ENCODE measurements around the gene DGKD.

DGKD gene

DNA sequence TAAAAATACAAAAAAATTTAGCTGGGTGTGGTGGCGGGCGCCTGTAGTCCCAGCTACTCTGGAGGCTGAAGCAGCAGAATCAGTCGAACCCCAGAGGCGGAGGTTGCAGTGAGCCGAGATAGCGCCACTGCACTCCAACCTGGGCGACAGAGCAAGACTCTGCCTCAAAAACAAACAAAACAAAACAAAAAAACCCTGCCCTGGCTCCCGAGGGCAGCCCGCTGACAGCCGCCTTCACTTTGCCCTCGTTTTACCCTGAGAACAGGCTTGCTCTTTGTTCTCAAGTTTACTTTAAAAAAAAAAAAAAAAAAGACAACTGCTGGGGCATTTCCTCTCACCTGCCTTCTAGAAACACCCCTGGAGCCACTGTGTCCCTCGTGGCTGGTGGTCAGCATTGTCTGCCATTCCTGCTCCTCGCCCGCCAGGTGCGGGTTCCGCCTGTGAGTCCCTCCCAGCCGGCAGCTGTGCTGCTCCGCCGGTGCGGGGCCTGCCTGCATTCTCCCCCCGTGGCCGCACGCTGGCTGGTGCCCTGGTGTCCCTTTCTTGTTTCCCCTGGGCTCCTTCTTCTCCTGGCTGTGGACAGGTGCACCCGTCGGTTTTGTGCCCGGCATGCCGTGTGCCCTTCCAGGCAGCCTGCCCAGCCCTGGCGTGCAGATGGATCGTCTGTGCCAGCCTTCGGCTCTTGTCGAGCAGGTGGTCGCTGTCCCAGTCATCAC is 106.6 kb downstream of the DGKD start:
- DNase-seq (ENCODE audit: low read depth in 2 of 2), result no peak

DNA sequence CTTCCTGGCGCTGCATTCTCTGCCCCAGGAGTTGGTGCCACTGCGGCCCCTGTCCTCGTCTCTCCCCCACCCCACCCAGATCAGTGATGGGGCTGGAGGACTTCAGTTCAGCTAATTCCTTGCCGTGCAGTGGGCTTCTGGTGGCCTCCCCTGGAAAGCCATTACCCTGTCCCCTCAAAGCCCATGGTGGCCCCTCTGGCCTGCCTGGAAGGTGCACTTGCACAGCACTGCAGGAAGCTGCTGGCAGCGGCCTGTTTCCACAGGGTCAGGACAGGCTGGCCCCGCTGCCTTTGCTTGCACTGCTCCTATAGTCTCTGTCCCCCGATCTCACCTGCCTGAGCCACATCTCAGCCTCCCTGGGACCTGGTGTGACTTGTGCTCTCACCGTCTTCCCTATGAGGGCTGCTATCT is 107.2 kb downstream of the DGKD start:
- no peak for DNase-seq (ENCODE audit: low read depth in 2 of 2)

DNA sequence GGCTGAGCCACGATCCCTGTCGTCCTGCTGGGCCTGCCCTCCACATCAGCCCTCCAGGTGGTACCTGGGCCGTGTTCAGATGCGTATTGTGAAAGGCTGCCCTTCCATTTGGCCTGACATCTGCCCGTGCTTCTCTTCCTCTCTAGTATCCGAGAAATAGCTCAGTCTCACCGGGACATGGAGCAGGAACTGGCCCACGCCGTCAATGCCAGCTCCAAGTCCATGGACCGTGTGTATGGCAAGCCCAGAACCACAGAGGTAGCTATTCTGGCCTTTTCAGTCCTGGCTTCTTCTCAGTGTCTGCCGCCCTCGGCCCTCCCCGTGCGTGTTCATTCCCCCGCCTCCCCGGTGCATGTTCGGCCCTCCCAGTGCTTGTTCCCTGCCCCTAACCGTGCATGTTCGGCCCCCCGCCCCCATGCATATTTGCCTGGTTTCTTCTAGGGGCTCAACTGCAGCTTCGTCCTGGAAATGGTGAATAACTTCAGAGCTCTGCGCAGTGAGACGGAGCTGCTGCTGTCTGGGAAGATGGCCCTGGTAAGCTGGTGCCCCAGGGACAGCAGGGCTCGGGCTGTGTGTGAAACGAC is 108.0 kb downstream of the DGKD start:
- DNase-seq (ENCODE audit: low read depth in 2 of 2), result no peak

DNA sequence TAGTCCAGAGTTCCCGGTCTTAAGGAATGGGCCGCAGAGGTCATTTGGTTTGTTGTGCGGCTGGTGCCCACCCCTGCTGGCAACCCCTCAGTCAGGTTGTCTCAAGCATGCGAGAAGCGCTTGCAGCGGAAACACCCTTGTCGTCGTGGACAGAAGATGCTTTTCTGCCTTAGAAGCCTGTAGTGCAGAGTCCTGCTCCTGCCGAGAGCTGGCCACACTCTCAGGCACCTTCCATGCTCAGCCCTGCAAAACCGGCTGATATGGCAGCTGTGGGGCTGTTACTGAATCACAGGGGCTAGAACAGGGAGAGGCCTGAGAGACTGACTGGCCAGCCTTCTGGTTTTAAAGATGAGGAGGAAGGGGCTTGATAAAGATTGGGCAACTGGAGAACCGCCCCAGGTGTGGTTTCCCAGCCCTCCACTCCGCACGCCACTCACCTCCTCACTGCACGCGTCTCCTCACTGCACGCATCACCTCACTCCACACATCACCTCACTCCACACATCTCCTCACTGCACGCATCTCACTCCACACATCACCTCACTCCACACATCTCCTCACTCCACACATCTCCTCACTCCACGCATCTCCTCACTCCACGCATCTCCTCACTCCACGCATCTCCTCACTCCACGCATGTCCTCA is 108.7 kb downstream of the DGKD start:
- DNase-seq (ENCODE audit: low read depth in 2 of 2), result no peak

DNA sequence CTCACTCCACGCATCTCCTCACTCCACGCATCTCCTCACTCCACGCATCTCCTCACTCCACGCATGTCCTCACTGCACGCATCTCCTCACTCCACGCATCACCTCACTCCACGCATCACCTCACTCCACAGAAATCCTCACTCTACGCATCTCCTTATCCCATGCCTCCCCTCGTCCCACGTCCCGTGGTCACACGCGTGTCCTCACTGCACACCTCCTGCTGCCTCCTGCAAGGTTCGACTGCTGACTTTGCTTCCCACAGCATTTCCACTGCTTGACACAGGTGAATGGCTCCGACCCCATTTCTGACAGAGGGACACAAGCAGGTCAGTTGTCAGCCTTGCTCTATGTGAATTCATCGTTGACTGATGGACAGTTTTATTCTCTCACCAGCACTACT is 109.3 kb downstream of the DGKD start:
- no peak for DNase-seq (ENCODE audit: low read depth in 2 of 2)

DNA sequence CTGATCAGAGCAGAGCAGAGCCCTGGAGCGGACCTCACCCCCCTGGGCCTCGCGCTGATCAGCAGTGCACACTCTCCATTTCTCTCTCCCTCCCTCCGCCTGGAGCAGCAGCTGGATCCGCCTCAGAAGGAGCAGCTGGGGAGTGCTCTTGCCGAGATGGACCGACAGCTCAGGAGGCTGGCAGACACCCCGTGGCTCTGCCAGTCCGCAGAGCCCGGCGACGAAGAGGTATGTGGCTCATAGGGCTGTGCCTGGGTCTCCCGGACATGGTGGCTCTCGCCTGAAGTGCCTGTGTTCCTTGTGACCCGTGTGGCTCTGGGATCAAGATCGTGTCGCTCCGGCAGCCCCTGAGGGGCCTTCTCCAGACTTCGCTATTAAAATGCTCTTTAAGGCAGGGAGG is 109.8 kb downstream of the DGKD start:
- no peak for DNase-seq (ENCODE audit: low read depth in 2 of 2)

DNA sequence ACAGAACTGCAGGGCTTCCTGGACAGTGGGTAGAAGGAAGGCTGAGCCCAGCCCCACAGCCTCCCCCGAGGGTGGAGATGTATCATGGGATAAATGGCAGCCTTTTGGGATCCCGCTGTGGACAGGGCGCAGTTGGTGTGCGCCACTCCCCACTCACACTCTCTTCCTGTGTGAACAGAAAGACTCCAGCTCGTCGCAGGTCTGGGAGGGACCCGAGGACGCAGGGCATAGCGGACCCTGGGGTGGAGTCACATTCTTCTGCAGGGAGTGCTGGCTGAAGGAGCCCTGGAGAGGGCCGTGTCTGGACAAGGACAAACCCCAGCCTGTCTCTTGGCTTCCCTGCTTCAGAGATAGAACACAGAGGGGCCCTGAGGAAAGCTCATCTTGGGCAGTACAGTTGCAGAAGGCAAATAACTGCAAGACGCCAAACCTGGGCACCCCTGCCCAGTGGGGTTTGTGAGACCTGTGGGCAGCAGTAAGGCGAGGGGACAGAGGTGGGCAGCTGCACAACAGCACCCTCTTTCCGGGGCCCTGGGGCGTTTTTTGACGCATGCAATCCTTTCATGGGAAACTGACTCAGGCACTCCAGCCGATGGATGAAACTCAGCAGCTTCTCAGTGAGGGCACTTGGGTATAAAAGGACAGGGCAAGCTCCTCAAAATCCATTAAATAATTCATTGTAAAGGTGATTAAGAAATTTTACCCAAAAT is 110.4 kb downstream of the DGKD start:
- no peak for DNase-seq (ENCODE audit: low read depth in 2 of 2)

DNA sequence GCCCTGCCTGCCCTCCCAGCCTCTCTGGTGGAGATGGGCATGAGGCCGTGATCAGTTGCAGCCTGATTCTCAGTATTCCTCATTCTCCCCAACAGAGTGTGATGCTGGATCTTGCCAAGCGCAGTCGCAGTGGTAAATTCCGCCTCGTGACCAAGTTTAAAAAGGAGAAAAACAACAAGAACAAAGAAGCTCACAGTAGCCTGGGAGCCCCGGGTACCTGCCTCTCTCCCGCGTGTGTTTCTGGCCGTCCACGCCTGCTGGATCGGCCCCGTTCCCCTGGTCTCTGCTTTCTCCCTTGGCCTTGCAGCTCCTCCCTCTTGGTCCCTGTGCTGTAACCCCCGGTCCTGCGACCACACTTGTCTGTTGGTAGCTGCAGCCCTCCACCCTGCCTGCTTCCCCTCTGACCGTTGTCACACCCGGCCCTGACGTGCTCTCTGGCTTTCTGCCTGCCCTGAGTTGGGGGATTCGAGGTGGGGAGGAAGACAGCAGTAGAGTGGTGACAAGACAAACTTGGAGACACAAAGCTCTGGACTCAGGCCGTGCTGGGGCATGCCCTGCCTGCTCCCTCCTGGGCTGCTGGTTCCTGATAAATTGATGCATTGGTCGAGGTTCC is 112.8 kb downstream of the DGKD start:
- DNase-seq (ENCODE audit: low read depth in 2 of 2), result no peak

DNA sequence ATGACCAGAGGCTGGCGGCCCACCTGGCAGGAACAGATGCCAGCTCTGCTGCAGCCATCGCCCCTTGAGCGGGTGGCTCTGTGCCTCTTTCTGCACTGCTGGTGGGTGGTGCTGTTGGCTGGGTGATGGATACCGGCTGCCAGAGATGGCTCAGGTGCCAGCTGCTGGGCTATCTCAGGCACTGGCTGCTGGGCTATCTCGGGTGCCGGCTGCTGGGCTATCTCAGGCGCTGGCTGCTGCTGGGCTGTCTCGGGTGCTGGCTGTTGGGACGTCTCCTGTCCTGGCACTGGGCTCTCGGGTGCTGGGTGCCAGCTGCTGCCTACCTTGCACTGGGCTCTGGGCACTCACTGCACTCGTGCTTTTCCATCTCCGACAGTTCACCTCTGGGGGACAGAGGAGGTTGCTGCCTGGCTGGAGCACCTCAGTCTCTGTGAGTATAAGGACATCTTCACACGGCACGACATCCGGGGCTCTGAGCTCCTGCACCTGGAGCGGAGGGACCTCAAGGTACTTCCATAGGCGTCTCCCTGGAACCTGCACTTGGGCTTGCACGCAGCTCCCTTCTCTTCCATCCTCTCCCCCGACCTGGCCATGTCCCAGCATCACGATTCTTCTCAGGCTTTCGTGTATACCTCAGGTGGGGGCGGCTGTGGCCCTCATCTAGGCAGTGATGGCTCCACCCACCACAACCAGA is 113.9 kb downstream of the DGKD start:
- no peak for DNase-seq (ENCODE audit: low read depth in 2 of 2)

DNA sequence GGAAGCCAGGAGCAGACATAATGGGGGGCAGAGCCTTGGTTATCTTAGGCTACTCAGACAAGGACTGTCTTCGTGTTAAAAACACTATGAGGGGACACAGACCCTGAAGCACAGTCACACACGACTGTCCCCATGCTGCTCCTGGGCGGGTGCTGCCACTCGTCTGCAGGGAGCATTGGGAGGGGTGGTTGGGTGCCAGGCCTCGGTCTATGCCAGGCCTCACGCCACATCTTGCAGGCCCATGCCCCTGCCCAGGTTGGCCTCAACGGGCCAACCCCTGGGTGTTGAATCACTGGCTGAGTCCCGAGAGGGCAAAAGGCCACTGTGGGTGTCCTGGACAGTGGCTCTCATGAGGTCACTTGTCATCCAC is 114.4 kb downstream of the DGKD start:
- DNase-seq (ENCODE audit: low read depth in 2 of 2), result no peak

DNA sequence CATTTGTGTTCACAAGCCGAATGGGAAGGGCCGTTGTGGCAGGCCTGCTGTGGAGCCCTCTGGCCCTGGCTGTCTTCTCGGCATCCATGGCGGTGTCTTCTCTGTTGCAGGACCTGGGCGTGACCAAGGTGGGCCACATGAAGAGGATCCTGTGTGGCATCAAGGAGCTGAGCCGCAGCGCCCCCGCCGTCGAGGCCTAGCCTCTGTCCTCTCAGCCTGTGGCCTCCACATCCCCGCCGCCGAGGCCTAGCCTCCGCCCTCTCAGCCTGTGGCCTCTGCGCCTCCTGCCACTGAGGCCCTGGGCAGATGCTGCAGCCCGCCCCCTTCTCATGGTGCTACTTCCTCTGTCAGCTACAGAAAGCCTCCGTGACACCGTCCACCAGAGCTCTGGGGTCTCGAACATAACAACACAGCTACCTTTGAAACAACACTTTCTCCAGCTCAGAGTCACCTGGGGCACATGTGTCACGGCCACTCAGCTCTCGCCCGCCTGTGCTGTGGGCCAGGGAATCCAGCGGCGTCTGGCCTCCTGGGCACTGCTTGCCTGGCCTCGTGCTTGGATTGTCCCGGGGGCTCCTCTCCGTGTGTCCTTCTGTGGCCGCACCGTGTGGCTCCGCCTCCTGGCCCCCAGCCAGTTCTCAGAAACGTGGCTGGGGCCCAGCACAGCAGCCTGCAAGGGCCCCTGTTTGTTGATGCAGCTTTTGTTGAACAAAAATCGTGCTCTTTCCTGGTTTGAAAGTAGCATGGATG is 115.1 kb downstream of the DGKD start:
- DNase-seq (ENCODE audit: low read depth in 2 of 2), result no peak

DNA sequence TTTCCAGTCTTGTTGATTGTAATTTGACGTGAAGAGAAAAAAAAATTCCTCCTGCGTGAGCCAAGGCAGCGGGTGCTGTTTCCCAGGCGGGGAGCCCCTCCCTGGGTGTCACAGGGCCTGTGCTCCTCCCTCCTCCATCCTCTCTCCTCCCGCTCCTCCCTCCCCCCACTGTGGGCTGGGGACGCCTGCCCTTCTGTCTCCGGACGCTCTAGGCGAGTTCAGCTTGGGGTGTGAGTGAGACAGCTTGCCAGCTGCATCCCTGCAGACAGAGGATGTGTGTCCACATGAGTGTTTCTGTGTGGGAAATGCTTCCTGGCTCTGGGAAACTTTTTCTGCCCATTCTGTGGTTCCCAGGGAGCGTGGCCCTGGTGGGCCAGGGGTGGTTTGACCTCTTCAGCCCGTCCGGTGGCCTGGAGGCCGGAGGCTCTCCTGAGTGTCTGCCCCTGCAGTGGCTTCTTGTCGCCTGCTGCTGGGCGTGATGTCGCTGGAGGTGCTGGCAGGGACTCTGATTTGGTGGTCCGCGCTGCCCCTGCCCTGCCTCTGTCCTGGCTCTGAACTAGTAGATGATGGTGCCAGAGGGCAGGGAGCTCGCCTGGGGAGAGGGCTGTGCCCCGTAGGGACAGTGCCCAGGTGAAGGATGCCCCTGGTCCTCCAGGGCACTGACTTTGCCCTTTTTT is 115.9 kb downstream of the DGKD start:
- DNase-seq (ENCODE audit: low read depth in 2 of 2), result no peak

DNA sequence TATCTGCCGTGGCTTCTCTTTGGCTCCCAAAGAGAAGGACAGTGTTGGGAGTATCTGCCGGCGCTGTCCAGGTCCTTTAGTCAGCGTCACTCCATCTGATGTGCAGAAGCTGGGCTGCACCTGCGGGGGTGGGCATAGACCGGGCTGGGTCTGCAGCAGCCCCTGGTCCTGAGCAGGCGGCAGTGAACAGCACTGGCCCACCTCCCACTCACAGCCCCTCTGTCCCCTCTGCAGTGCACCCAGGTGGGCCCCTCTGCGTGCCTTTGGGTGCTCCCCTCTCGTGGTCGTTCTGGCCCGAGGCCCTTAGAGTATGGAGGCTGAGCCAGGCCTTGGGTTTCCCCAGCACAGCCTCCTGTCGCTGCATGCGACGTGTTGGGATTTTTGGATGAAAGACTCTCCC is 116.5 kb downstream of the DGKD start:
- no peak for DNase-seq (ENCODE audit: low read depth in 2 of 2)

DNA sequence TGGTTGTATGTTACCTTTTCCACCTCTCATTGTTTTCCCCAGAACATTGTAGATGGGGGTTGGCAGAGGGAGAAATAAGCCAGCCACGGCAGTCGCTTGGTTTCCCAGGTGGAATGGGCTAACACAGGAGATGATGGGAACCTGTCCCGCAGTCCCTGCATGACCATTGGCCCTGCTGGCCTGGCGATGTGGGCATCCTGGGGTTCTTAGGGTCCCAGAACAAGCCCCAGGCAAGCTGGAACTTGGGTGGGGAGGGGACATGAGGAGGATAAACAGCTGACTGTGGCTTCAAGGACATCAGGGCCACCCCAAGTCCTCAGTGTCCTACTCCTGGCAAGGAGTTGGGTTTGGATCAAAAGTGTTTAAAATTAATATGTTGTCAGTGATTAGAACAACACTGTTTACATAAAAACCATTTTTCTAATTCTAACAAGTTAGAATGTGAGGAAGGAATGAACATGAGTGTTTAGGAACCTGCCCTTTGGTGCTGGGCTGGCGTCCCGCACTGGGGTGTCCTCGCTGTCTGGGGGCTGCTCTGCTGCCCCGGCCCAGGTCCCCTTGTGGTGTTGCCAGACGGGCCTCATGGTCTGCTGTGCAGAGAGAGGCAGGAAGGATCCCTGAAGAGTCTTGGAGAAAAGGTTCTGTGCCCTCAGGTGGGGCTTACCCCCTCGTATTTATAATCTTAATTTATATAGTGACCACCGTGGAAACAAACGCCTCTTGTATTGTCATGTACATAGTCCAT is 117.2 kb downstream of the DGKD start:
- no peak for DNase-seq (ENCODE audit: low read depth in 2 of 2)

DNA sequence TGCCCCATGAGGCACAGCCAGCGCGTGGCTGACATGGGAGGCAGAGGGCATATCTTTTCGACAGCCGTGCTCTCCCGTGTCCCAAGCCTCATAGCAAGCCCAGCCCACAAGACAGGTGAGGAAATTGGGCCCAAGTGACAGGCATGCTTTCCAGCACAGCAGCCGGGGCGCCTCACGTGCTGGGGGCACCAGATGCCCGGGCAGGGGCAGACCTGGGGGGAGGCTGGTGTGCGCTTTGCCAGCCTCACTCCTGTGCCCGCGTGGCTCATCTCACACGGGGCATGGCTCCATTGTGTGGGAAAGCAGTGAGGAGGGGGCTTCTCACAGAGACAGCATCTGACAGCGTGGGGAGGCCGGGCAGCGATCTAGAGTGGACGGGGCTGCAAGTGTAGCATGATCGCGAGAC is 119.1 kb downstream of the DGKD start:
- no peak for DNase-seq (ENCODE audit: low read depth in 2 of 2)

DNA sequence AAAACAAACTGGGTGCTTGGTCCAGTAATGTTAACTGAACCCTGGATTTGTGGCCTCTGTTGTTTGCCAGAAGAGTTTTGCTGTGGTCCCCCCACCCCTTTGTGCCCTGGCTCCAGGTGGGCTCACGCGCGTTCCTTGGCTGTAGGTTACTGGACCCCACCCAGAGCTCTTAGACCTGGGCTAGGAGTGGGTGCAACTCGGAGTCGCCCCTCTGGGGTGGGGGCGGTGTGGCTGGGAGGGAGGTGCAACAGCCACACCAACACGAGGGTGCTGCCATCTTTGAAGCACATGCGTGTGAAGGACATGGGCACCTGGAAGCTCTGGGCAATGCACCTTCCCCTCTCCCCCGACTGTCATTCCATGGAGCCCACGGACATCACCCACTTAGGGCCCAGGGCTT is 119.6 kb downstream of the DGKD start:
- no peak for DNase-seq (ENCODE audit: low read depth in 2 of 2)

DNA sequence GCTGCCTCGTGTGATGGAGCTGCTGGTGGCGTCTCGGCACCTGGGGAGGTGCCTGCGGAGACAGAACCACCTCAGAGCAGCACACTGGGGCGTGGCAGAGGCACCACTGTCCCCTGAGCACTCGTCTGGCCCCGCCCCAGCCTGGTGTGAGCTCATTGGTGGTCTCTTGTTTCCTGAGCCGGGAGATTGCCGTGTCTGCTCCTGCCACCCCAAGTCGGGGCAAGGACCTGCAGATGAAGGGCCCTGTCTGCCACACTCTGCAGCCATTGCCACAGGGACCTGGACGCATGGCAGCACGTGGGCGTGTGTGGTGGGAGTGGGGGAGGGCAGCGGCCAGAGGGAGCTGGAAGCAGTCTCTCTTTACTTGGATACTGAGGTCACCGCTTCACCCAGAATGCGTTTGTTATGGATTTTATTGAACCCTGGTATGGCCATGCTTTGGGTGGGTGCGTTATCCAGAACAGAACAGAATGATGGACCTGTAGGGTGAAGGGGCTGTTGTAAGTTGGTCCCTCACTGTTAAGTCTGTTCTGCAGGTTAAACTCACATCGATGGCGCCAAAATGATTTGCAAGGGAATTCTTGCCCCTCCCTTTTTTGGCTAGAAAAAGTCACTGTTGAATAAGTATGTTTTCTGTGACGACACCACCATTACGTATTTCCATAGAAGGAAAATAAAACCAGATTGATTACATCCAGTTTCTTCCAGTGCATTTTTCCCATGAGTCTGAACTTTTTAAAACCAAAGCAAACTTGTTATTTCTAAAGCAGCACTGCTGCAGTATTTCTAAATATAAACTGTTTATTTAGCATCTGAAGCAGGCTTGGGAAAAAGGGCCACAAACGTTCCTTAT is 120.2 kb downstream of the DGKD start:
- no peak for DNase-seq (ENCODE audit: low read depth in 2 of 2)

DNA sequence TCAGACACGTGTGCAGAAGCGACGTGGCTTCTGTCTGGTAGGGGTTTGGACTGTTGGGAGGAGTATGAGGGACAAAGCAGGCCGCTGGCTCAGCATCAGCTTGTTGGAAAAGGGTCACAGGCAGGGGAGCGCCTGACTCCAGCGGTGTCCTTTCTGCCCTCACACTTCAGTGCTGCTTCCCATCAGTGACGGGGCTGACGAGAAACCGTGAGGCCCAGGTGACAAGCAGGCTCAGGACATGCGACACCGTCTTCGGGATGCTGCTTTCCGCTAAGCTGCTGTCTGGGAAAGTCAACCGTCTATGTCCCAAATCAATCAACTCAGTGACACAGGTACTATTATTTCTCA is 121.7 kb downstream of the DGKD start:
- no peak for DNase-seq (ENCODE audit: low read depth in 2 of 2)
